AG04449 (cell line): ENCODE data around the gene ALG9.

Experiments used
- CTCF ChIA-PET: fragments of 350-600 bp; formaldehyde crosslinking; extraction: SDS; loops from one replicate; lab custom pipeline; 2021; ENCODE audit warnings: antibody characterized with exemption; lab: Yijun Ruan, JAX
- POLR2A ChIA-PET: fragments of 400-600, 350-600 bp; formaldehyde crosslinking; extraction: SDS; loops from one replicate; lab custom pipeline; 2020; ENCODE audit warnings: antibody characterized with exemption, inconsistent platforms; lab: Yijun Ruan, JAX
- DNase-seq: peaks from one replicate; pipeline ENCODE4 v3.0.0-alpha.2; 2010; ENCODE audit warnings: low read depth, low spot score
- H3K4me3 ChIP-seq: 2 replicates; pipeline ENCODE4 v1.5.1; 2011; ENCODE audit warnings: low read depth, mild to moderate bottlenecking, control low read depth, low read length
- CTCF ChIP-seq: IDR thresholded peaks from one replicate; pipeline ENCODE4 v1.5.1; 2011; ENCODE audit warnings: mild to moderate bottlenecking, moderate library complexity, low read length, control low read depth, inconsistent platforms; ENCODE audit not compliant: insufficient read depth; ENCODE audit errors: missing control alignments

Gene ALG9

DNA sequence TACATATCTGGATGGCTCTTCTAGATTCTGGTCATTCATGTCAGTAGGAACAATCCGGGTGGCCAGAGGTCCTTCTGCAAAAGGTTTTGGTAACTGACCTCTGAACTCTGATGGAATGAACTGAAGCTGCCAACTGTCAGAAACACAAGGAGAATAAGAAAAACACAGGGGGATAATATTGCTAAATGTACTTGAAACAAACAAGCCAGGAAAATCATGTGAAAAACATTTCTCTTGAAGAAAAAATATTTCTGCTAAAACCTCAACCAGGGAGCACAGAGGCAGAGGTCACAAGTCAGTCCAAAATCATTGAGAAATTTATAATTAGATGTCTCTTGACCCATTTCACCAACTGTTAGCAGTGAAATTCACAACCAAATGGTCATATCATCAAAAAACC lies 35.2 kb downstream of the ALG9 start:
- DNase-seq = no peak
- ChIA-PET POLR2A (interaction anchor here (0.9 kb wide), 1 partner anchor 249 kb away, joined by 3 read pairs; no protein-coding TSS in a partner anchor), CTCF (interaction anchor here (1.0 to 4.7 kb wide), 7 partner anchors 10 to 254 kb away, joined by 3 to 33 read pairs (median 5); partner anchors contain the start of gene ALG9)
- TF ChIP-seq CTCF = no peak
- no peak overlapping the region for H3K4me3 ChIP-seq

DNA sequence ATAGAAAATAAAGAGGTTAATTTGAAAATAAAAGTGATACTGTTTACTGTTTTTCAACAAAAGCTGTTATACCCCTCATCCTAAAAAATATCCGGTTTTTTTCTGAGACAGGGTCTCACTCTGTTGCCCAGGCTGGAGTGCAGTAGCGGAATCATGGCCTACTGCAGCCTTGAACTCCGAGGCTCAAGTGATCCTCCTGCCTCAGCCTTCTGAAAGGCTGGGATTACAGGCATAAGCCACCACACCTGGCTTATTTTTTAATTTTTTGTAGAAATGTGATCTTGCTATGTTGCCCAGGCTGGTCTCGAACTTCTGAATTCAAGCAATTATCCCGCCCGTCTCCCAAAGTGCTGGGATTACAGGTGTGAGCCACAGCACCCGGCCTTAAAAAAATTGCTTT lies 35.7 kb downstream of the ALG9 start:
- TF ChIP-seq CTCF = no peak
- ChIA-PET CTCF (interaction anchor here (1.0 to 5.3 kb wide), 7 partner anchors 7 to 271 kb away, joined by 3 to 44 read pairs (median 13); no protein-coding TSS in a partner anchor), POLR2A (interaction anchor here (0.9 kb wide), 1 partner anchor 91 kb away, joined by 3 read pairs; no protein-coding TSS in a partner anchor)
- no peak overlapping the region for H3K4me3 ChIP-seq
- DNase-seq = no peak

DNA sequence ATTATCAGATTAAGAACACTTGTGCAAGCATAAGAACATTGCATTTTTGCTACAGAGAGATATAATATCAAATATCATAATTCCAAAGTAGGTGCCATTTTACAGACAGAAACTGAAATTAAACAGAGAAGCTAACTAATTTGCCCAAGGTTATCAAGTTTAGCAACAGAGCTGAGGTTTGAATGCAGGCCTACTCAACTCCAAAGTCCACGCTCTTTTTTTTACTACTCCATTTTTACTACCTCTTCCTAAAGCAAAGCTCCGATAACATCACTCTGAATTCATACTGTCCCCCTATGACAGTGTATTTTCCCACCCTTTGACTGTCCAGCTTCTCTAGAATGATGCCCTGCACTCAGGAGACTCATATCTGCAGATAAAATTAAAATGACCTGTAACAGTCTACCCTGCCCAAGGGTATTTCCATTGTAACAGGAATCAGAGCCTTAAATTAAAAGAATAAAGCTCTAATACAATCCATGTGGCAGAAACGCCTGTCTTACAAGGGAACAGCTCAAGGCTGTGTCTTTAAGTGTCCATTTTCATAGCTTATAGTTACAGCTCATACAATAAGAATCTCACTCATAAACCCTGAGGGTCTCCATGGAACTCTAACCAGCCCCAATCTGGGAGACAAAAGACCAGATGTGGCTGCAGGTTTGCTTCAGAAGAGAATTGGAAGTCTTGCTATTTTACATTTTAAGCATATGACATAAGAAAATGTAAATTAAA lies 36.8 kb downstream of the ALG9 start:
- CTCF ChIA-PET = interaction anchor here (0.9 to 5.3 kb wide), 11 partner anchors 8 to 379 kb away, joined by 3 to 44 read pairs (median 6); no protein-coding TSS in a partner anchor
- no peak for TF ChIP-seq CTCF
- no peak for DNase-seq
- POLR2A ChIA-PET = interaction anchor here (0.9 kb wide), 1 partner anchor 92 kb away, joined by 3 read pairs; no protein-coding TSS in a partner anchor
- no peak overlapping the region for H3K4me3 ChIP-seq

- no peak for DNase-seq
- POLR2A ChIA-PET = no interaction called here
- no peak for TF ChIP-seq CTCF
- no peak overlapping the region for H3K4me3 ChIP-seq
- CTCF ChIA-PET = interaction anchor here (1.2 to 5.3 kb wide), 9 partner anchors 10 to 378 kb away, joined by 3 to 44 read pairs (median 7); no protein-coding TSS in a partner anchor
Observed at GRCh38 chr11:111833524-111833923, 37.9 kb downstream of the ALG9 start.

- CTCF ChIA-PET = interaction anchor here (0.7 to 2.2 kb wide), 6 partner anchors 10 to 62 kb away, joined by 3 to 7 read pairs (median 3); no protein-coding TSS in a partner anchor
- POLR2A ChIA-PET = interaction anchor here (0.5 kb wide), 1 partner anchor 67 kb away, joined by 3 read pairs; no protein-coding TSS in a partner anchor
- no peak for TF ChIP-seq CTCF
- H3K4me3 ChIP-seq = no peak overlapping the region
- no peak for DNase-seq
Observed at GRCh38 chr11:111829185-111829968, 42.0 kb downstream of the ALG9 start.
